Glomerular visceral epithelial cell (primary cell): ENCODE data around the gene EXOSC3.

Experiments used
- DNase-seq: peaks from one replicate; pipeline ENCODE4 v3.0.0-alpha.2; 2016; ENCODE audit errors: extremely low spot score

EXOSC3 gene

GRCh38 chr9:37732086-37732741 is 52.6 kb downstream of the EXOSC3 start:
- DNase-seq: no peak

GRCh38 chr9:37730839-37731238 is 54.0 kb downstream of the EXOSC3 start:
- no peak for DNase-seq

GRCh38 chr9:37730256-37730655 is 54.6 kb downstream of the EXOSC3 start:
- no peak for DNase-seq
